Thoracic aorta (tissue), 2 donors: ENCODE measurements around the gene CELF5. TPM values are rescaled to one million over a fixed set of nuclear protein-coding genes. Genes with fewer than 3 reads are reported as not detected.
A peak's percentile ranks its signal among the peaks of the same experiment; 100 is the strongest.

ENCODE experiments used
- ATAC-seq: fragments of 150-250 bp; one replicate; pipeline ENCODE4 v1.8.0; 2017; ENCODE audit warnings: low read depth; ENCODE audit not compliant: insufficient number of reproducible peaks, low FRiP score
- DNase-seq: peaks from one replicate; pipeline ENCODE4 v3.0.0-alpha.2; 2020; ENCODE audit warnings: low spot score
- H3K27ac ChIP-seq, 2 donors: fragments of 200-600 bp; sonication (generic); 1 replicate in 1 of 2; 2 replicates in 1 of 2; pipeline ENCODE4 v1.5.1; 2016; ENCODE audit warnings: mild to moderate bottlenecking in 2 of 2, moderate library complexity in 2 of 2
- H3K27me3 ChIP-seq: fragments of 200-600 bp; sonication (generic); replicated peaks from 2 replicates; pipeline ENCODE4 v1.6.0; 2016; ENCODE audit warnings: mild to moderate bottlenecking; ENCODE audit not compliant: insufficient read depth
- H3K36me3 ChIP-seq: fragments of 200-600 bp; sonication (generic); one replicate; pipeline ENCODE4 v1.5.1; 2016
- H3K4me1 ChIP-seq, 2 donors: fragments of 200-600 bp; sonication (generic); 1 replicate in 1 of 2; 2 replicates in 1 of 2; pipeline versions ENCODE4 v1.5.1 to v1.6.0; 2016; ENCODE audit warnings: low read depth in 2 of 2, mild to moderate bottlenecking in 1 of 2; ENCODE audit not compliant: control insufficient read depth in 1 of 2
- H3K4me3 ChIP-seq: fragments of 200-600 bp; sonication (generic); 2 replicates; pipeline ENCODE4 v1.5.1; 2016; ENCODE audit warnings: mild to moderate bottlenecking
- H3K9me3 ChIP-seq: fragments of 200-600 bp; sonication (generic); 2 replicates; pipeline ENCODE4 v1.5.1; 2016
- total RNA-seq, 2 donors: library from RNA; depleted of rRNA; stranded (reverse); fragments of >200 nt; gene quantifications; one replicate each; pipeline versions ENCODE4 v1.1.0 to v1.2.3, GENCODE V29; 2016
- TF ChIP-seq, protein P1 (sequence below): fragments of 200-600 bp; sonication (generic); IDR thresholded peaks from one replicate; pipeline ENCODE4 v1.5.1; 2019; ENCODE audit warnings: antibody characterized with exemption

Gene CELF5
- total RNA-seq, 2 donors from 2014 or later = not detected

- TF ChIP-seq, protein P1, sequence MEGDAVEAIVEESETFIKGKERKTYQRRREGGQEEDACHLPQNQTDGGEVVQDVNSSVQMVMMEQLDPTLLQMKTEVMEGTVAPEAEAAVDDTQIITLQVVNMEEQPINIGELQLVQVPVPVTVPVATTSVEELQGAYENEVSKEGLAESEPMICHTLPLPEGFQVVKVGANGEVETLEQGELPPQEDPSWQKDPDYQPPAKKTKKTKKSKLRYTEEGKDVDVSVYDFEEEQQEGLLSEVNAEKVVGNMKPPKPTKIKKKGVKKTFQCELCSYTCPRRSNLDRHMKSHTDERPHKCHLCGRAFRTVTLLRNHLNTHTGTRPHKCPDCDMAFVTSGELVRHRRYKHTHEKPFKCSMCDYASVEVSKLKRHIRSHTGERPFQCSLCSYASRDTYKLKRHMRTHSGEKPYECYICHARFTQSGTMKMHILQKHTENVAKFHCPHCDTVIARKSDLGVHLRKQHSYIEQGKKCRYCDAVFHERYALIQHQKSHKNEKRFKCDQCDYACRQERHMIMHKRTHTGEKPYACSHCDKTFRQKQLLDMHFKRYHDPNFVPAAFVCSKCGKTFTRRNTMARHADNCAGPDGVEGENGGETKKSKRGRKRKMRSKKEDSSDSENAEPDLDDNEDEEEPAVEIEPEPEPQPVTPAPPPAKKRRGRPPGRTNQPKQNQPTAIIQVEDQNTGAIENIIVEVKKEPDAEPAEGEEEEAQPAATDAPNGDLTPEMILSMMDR = no peak
- Histone ChIP-seq H3K27ac (no peak overlapping the region), H3K9me3 (no peaks in the 10 kb centered on the region), H3K4me3 (peak overlapping the region; percentile 53), H3K27me3 (no peaks in the 10 kb centered on the region), H3K36me3 (no peaks in the 10 kb centered on the region), H3K4me1 (no peaks in the 10 kb centered on the region)
- DNase-seq = no peak
- no peak for ATAC-seq
Observed at GRCh38 chr19:3178973-3179738, 45.3 kb upstream of the CELF5 start.

- peaks cover 0 to 3% of the 10 kb centered on the region in 2 donors for H3K4me1 ChIP-seq
- ATAC-seq (no peak), DNase-seq (no peak)
- H3K27me3 ChIP-seq = no peaks in the 10 kb centered on the region
- H3K9me3 ChIP-seq = no peaks in the 10 kb centered on the region
- TF ChIP-seq, protein P1 = no peak
- no peaks in the 10 kb centered on the region for H3K36me3 ChIP-seq
- H3K27ac ChIP-seq = no peak overlapping the region
- H3K4me3 ChIP-seq = peak overlapping the region; percentile 53
Observed at GRCh38 chr19:3179739-3180293, 44.6 kb upstream of the CELF5 start.

- TF ChIP-seq, protein P1 = no peak
- ATAC-seq = no peak
- H3K4me3 ChIP-seq = no peak overlapping the region
- H3K27me3 ChIP-seq = no peaks in the 10 kb centered on the region
- no peak for DNase-seq
- no peaks in the 10 kb centered on the region for H3K36me3 ChIP-seq
- peaks cover 10 to 23% of the 10 kb centered on the region in 2 donors for H3K4me1 ChIP-seq
- H3K27ac ChIP-seq = no peak overlapping the region
- H3K9me3 ChIP-seq = no peaks in the 10 kb centered on the region
Observed at GRCh38 chr19:3183721-3184641, 40.5 kb upstream of the CELF5 start.

DNA sequence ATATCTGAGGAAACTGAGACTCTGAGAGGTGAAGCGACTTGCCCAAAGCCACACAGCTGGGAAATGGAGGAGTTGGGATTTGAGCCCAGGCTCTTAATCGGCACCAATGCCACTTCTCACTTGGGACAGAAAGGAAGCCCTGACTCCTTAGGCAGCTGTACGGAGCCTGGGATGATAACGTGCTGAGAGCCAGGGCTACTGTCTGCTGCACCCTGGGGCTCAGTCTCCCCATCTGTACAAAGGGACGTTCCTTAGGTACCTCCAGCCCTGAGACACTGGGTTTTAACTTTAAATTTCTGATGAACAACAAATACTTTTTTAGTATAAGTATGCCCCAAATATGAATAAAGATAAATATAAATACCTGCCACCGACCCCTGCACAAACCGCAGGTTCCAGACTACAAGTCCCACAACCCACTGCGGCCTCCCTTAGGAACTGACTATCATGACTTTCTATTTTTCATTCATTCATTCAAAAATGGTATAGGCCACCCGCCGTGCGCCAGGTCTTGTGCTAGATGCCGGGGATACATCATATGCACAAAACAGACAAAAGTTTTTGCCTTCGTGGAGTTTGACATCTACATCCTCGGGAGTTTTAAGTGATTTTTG, 39.5 kb upstream of the CELF5 start:
- TF ChIP-seq, protein P1 = no peak
- H3K9me3 ChIP-seq = no peaks in the 10 kb centered on the region
- no peaks in the 10 kb centered on the region for H3K27me3 ChIP-seq
- peak overlapping the region; percentile 85 for H3K4me3 ChIP-seq
- peak; percentile 26 for ATAC-seq
- H3K4me1 ChIP-seq = peaks cover 10 to 23% of the 10 kb centered on the region in 2 donors
- DNase-seq = peak; percentile 31
- H3K36me3 ChIP-seq = no peaks in the 10 kb centered on the region
- peak overlapping the region in 1 of 2 donors; percentile 78 for H3K27ac ChIP-seq
